ENCODE results near the gene PRSS27. TPM values are rescaled to one million over a fixed set of nuclear protein-coding genes. Genes with fewer than 3 reads are reported as not detected.

PRSS27 gene
- total RNA-seq, 2 donors from 2014 or later, result 0.15 to 0.56 TPM

GRCh38 chr16:2762711-2763110 is 42.7 kb upstream of the PRSS27 start:
- peaks cover 11% of the 10 kb centered on the region for H3K4me1 ChIP-seq
- DNase-seq, result no peak
- H3K27ac ChIP-seq, result no peak overlapping the region
- H3K9ac ChIP-seq (ENCODE audit: low read depth in 2 of 2, low read length in 2 of 2), result no peak overlapping the region
- H3K27me3 ChIP-seq, result no peaks in the 10 kb centered on the region
- peaks cover 69% of the 10 kb centered on the region for H3K36me3 ChIP-seq
- no peak overlapping the region for H3K4me3 ChIP-seq
- no peaks in the 10 kb centered on the region for H3K9me3 ChIP-seq
- TF ChIP-seq CTCF (IDR thresholded peaks at IDR 0.05), result no peak
- intact Hi-C loops (cut with DNase I), result no loop called here

- H3K27me3 ChIP-seq, result no peaks in the 10 kb centered on the region
- TF ChIP-seq CTCF (IDR thresholded peaks at IDR 0.05), result no peak
- no peak overlapping the region for H3K27ac ChIP-seq
- H3K36me3 ChIP-seq, result peaks cover 64% of the 10 kb centered on the region
- DNase-seq, result no peak
- H3K4me1 ChIP-seq, result peaks cover 11% of the 10 kb centered on the region
- H3K4me3 ChIP-seq, result no peak overlapping the region
- no peak overlapping the region for H3K9ac ChIP-seq (ENCODE audit: low read depth in 2 of 2, low read length in 2 of 2)
- intact Hi-C loops (cut with DNase I), result no loop called here
- H3K9me3 ChIP-seq, result no peaks in the 10 kb centered on the region
Observed at GRCh38 chr16:2761886-2762583, 42.0 kb upstream of the PRSS27 start.

GRCh38 chr16:2761472-2761871 is 41.4 kb upstream of the PRSS27 start:
- DNase-seq, result no peak
- TF ChIP-seq CTCF (IDR thresholded peaks at IDR 0.05), result no peak
- peaks cover 58% of the 10 kb centered on the region for H3K36me3 ChIP-seq

GRCh38 chr16:2757344-2757743 is 37.3 kb upstream of the PRSS27 start:
- Histone ChIP-seq H3K36me3 (peaks cover 41% of the 10 kb centered on the region), H3K27ac (no peak overlapping the region), H3K9me3 (no peaks in the 10 kb centered on the region), H3K27me3 (no peaks in the 10 kb centered on the region), H3K4me1 (peaks cover 17% of the 10 kb centered on the region), H3K9ac (ENCODE audit: low read depth in 2 of 2, low read length in 2 of 2) (no peak overlapping the region), H3K4me3 (no peak overlapping the region)
- TF ChIP-seq CTCF (IDR thresholded peaks at IDR 0.05), result no peak
- intact Hi-C loops (cut with DNase I), result no loop called here
- DNase-seq, result no peak

More at GRCh38 chr16:2761472-2761871, 41.4 kb upstream of the PRSS27 start:
- Histone ChIP-seq H3K9me3 (no peaks in the 10 kb centered on the region), H3K4me1 (peaks cover 11% of the 10 kb centered on the region), H3K4me3 (no peak overlapping the region), H3K27ac (no peak overlapping the region), H3K27me3 (no peaks in the 10 kb centered on the region), H3K9ac (ENCODE audit: low read depth in 2 of 2, low read length in 2 of 2) (no peak overlapping the region)
- intact Hi-C loops (cut with DNase I), result no loop called here

GRCh38 chr16:2756288-2757015 is 36.4 kb upstream of the PRSS27 start:
- Histone ChIP-seq H3K4me3 (no peak overlapping the region), H3K27ac (no peak overlapping the region), H3K27me3 (no peaks in the 10 kb centered on the region), H3K9ac (ENCODE audit: low read depth in 2 of 2, low read length in 2 of 2) (no peak overlapping the region), H3K4me1 (peaks cover 22% of the 10 kb centered on the region), H3K36me3 (peaks cover 32% of the 10 kb centered on the region), H3K9me3 (no peaks in the 10 kb centered on the region)
- DNase-seq, result no peak
- intact Hi-C loops (cut with DNase I), result no loop called here
- no peak for TF ChIP-seq CTCF (IDR thresholded peaks at IDR 0.05)
